HEK293 (cell line): ENCODE measurements around the gene PAFAH1B2.

Experiments used
- CTCF ChIA-PET: fragments of 350-600 bp; formaldehyde crosslinking; extraction: SDS; loops from one replicate; lab custom pipeline; 2021; ENCODE audit warnings: antibody characterized with exemption; lab: Yijun Ruan, JAX
- POLR2A ChIA-PET: fragments of 300-600 bp; formaldehyde crosslinking; extraction: SDS; loops from one replicate; lab custom pipeline; 2020; ENCODE audit warnings: antibody characterized with exemption, inconsistent platforms; lab: Yijun Ruan, JAX
- H3K27ac ChIP-seq: fragments of 200-500 bp; sonication (Bioruptor generic); 2 replicates; pipeline ENCODE4 v1.5.1; 2014; ENCODE audit warnings: low read depth, low read length, control low read depth, inconsistent platforms; ENCODE audit errors: extremely low read depth
- H3K36me3 ChIP-seq, 2 experiments: fragments of 200-500 bp in 1 of 2; sonication (Bioruptor generic) in 1 of 2; 1 replicate in 1 of 2; 2 replicates in 1 of 2; pipeline ENCODE4 v1.5.1; 2014 to 2017; ENCODE audit warnings: inconsistent platforms in 2 of 2, low read length in 2 of 2; ENCODE audit not compliant: control insufficient read depth in 2 of 2, insufficient read depth in 1 of 2
- H3K4me1 ChIP-seq: fragments of 200-500 bp; sonication (Bioruptor generic); 2 replicates; pipeline ENCODE4 v1.5.1; 2014; ENCODE audit warnings: mild to moderate bottlenecking, low read length, inconsistent platforms; ENCODE audit not compliant: control insufficient read depth, insufficient read depth
- H3K4me3 ChIP-seq: 2 replicates; pipeline ENCODE4 v1.5.1; 2011; ENCODE audit warnings: low read depth, mild to moderate bottlenecking, control low read depth, low read length, moderate library complexity
- H3K9me3 ChIP-seq: fragments of 200-500 bp; sonication (Bioruptor generic); 2 replicates; pipeline ENCODE4 v1.5.1; 2014; ENCODE audit warnings: low read depth, low read length, inconsistent platforms; ENCODE audit not compliant: control insufficient read depth, insufficient read depth
- KLF1 ChIP-seq: fragments of 450-650 bp; formaldehyde crosslinking; IDR thresholded peaks from 2 replicates; pipeline ENCODE4 v1.5.1; 2016; ENCODE audit warnings: missing biosample characterization, missing genetic modification characterization
- KLF9 ChIP-seq: fragments of 450-650 bp; formaldehyde crosslinking; IDR thresholded peaks from 2 replicates; pipeline ENCODE4 v1.5.1; 2016; ENCODE audit warnings: missing biosample characterization, missing genetic modification characterization, low read depth
- PRDM4 ChIP-seq: fragments of 450-650 bp; formaldehyde crosslinking; IDR thresholded peaks from 2 replicates; pipeline ENCODE4 v1.5.1; 2017; ENCODE audit warnings: missing biosample characterization, missing genetic modification characterization
- SP3 ChIP-seq: fragments of 450-650 bp; formaldehyde crosslinking; IDR thresholded peaks from 2 replicates; pipeline ENCODE4 v1.5.1; 2016; ENCODE audit warnings: missing biosample characterization, missing genetic modification characterization
- ZFP37 ChIP-seq: fragments of 450-650 bp; formaldehyde crosslinking; IDR thresholded peaks from 2 replicates; pipeline ENCODE4 v1.5.1; 2016; ENCODE audit warnings: missing biosample characterization, missing genetic modification characterization
- ZNF114 ChIP-seq: fragments of 450-650 bp; formaldehyde crosslinking; IDR thresholded peaks from 2 replicates; pipeline ENCODE4 v1.5.0; 2017; ENCODE audit warnings: missing biosample characterization, missing genetic modification characterization
- ZNF121 ChIP-seq: fragments of 450-650 bp; formaldehyde crosslinking; IDR thresholded peaks from 2 replicates; pipeline ENCODE4 v1.5.1; 2016; ENCODE audit warnings: missing biosample characterization, missing genetic modification characterization
- ZNF223 ChIP-seq: fragments of 450-650 bp; formaldehyde crosslinking; IDR thresholded peaks from 2 replicates; pipeline ENCODE4 v1.5.1; 2016; ENCODE audit warnings: missing biosample characterization, missing genetic modification characterization
- ZNF266 ChIP-seq: fragments of 450-650 bp; formaldehyde crosslinking; IDR thresholded peaks from 2 replicates; pipeline ENCODE4 v1.5.1; 2016; ENCODE audit warnings: missing biosample characterization, missing genetic modification characterization, low read depth
- ZNF354C ChIP-seq: fragments of 450-650 bp; formaldehyde crosslinking; IDR thresholded peaks from 2 replicates; pipeline ENCODE4 v1.5.1; 2016; ENCODE audit warnings: missing biosample characterization, missing genetic modification characterization, low read depth, borderline replicate concordance
- ZNF394 ChIP-seq: fragments of 450-650 bp; formaldehyde crosslinking; IDR thresholded peaks from 2 replicates; pipeline ENCODE4 v1.5.1; 2016; ENCODE audit warnings: missing biosample characterization, missing genetic modification characterization, mild to moderate bottlenecking, moderate library complexity, borderline replicate concordance
- ZNF580 ChIP-seq: fragments of 450-650 bp; formaldehyde crosslinking; IDR thresholded peaks from 2 replicates; pipeline ENCODE4 v1.5.1; 2016; ENCODE audit warnings: missing biosample characterization, missing genetic modification characterization
- ZNF623 ChIP-seq: fragments of 450-650 bp; formaldehyde crosslinking; IDR thresholded peaks from 2 replicates; pipeline ENCODE4 v1.5.1; 2016; ENCODE audit warnings: missing biosample characterization, missing genetic modification characterization
- ZNF626 ChIP-seq: fragments of 450-650 bp; sonication (Bioruptor Pico); formaldehyde crosslinking; IDR thresholded peaks from 2 replicates; pipeline ENCODE4 v1.5.1; 2018; ENCODE audit warnings: missing biosample characterization, missing genetic modification characterization, inconsistent platforms
- ZNF645 ChIP-seq: fragments of 450-650 bp; formaldehyde crosslinking; IDR thresholded peaks from 2 replicates; pipeline ENCODE4; 2016; ENCODE audit warnings: missing biosample characterization, missing genetic modification characterization
- ZNF692 ChIP-seq: fragments of 450-650 bp; formaldehyde crosslinking; IDR thresholded peaks from 2 replicates; pipeline ENCODE4 v1.5.1; 2016; ENCODE audit warnings: missing biosample characterization, missing genetic modification characterization
- ZNF768 ChIP-seq: fragments of 450-650 bp; formaldehyde crosslinking; IDR thresholded peaks from 2 replicates; pipeline ENCODE4 v1.5.1; 2018; ENCODE audit warnings: missing biosample characterization, mild to moderate bottlenecking, missing genetic modification characterization
- ZNF843 ChIP-seq: fragments of 450-650 bp; formaldehyde crosslinking; IDR thresholded peaks from 2 replicates; pipeline ENCODE4 v1.5.1; 2016; ENCODE audit warnings: missing biosample characterization, missing genetic modification characterization
- ZXDB ChIP-seq: fragments of 450-650 bp; formaldehyde crosslinking; IDR thresholded peaks from 2 replicates; pipeline ENCODE4 v1.5.1; 2016; ENCODE audit warnings: missing biosample characterization, missing genetic modification characterization

The PAFAH1B2 gene

GRCh38 chr11:117189191-117189940 is 45.3 kb downstream of the PAFAH1B2 start:
- Histone ChIP-seq H3K4me1 (no peaks in the 10 kb centered on the region), H3K4me3 (no peak overlapping the region), H3K9me3 (no peaks in the 10 kb centered on the region), H3K27ac (no peak overlapping the region), H3K36me3 (peaks cover 0 to 82% of the 10 kb centered on the region in 2 experiments; a peak in 1 of 3 replicates)
- TF ChIP-seq ZNF223 (tag by site-specific recombination): no peak
- no peak for TF ChIP-seq ZNF580 (tag by site-specific recombination)
- TF ChIP-seq ZNF394 (tag by site-specific recombination): no peak
- no peak for TF ChIP-seq ZFP37 (tag by site-specific recombination)
- TF ChIP-seq ZNF843 (tag by site-specific recombination): no peak
- TF ChIP-seq ZNF692 (tag by site-specific recombination): no peak
- no peak for TF ChIP-seq KLF1 (tag by site-specific recombination)
- TF ChIP-seq KLF9 (tag by site-specific recombination): no peak
- no peak for TF ChIP-seq ZNF114 (tag by site-specific recombination)
- TF ChIP-seq ZNF623 (tag by site-specific recombination): no peak
- no peak for TF ChIP-seq ZNF266 (tag by site-specific recombination)
- POLR2A ChIA-PET: interaction anchor here (0.9 kb wide), 1 partner anchor 9 kb away, joined by 3 read pairs; no protein-coding TSS in a partner anchor
- CTCF ChIA-PET: interaction anchor here (1.1 kb wide), 1 partner anchor 33 kb away, joined by 3 read pairs; no protein-coding TSS in a partner anchor

GRCh38 chr11:117189941-117190544 is 46.0 kb downstream of the PAFAH1B2 start:
- CTCF ChIA-PET: no interaction called here

More at GRCh38 chr11:117189941-117190544, 46.0 kb downstream of the PAFAH1B2 start:
- H3K4me3 ChIP-seq: no peak overlapping the region
- peaks cover 0 to 84% of the 10 kb centered on the region in 2 experiments; a peak in 1 of 3 replicates for H3K36me3 ChIP-seq
- no peaks in the 10 kb centered on the region for H3K9me3 ChIP-seq
- POLR2A ChIA-PET: no interaction called here
- TF ChIP-seq KLF1 (tag by site-specific recombination) (peak; percentile 62; the same call in 1 of the 2 replicates), ZNF626 (no peak), ZNF645 (tag by site-specific recombination) (no peak), ZNF768 (tag by site-specific recombination) (no peak), PRDM4 (no peak), ZNF354C (tag by site-specific recombination) (no peak), SP3 (no peak), ZXDB (tag by site-specific recombination) (no peak), ZNF121 (no peak)
- H3K27ac ChIP-seq: no peak overlapping the region
- no peaks in the 10 kb centered on the region for H3K4me1 ChIP-seq
